Smooth muscle cell (in vitro differentiated cells): ENCODE results near the gene PHF14. TPM values are rescaled to one million over a fixed set of nuclear protein-coding genes. Genes with fewer than 3 reads are reported as not detected.

ENCODE experiments used
- DNase-seq: peaks from one replicate; lab custom pipeline; 2025; ENCODE audit not compliant: unreplicated experiment; lab: John Stamatoyannopoulos, UW
- H2AFZ ChIP-seq: fragments of 200-600 bp; sonication (generic); 2 replicates; pipeline ENCODE4 v1.6.0; 2016; ENCODE audit warnings: antibody characterized with exemption, low read depth, mild to moderate bottlenecking
- H3F3A ChIP-seq: fragments of 200-600 bp; sonication (generic); 2 replicates; pipeline ENCODE4 v1.6.0; 2017; ENCODE audit warnings: antibody characterized with exemption, low read depth
- H3K27ac ChIP-seq: fragments of 200-600 bp; sonication (generic); 2 replicates; pipeline ENCODE4 v1.5.1; 2016; ENCODE audit warnings: low read depth, mild to moderate bottlenecking
- H3K27me3 ChIP-seq: fragments of 200-600 bp; sonication (generic); 2 replicates; pipeline ENCODE4 v1.6.1; 2016; ENCODE audit warnings: low read depth, mild to moderate bottlenecking
- H3K36me3 ChIP-seq: fragments of 200-600 bp; sonication (generic); 2 replicates; pipeline ENCODE4 v1.5.1; 2016; ENCODE audit warnings: low read depth
- H3K4me1 ChIP-seq: fragments of 200-600 bp; sonication (generic); 2 replicates; pipeline ENCODE4 v1.5.1; 2016; ENCODE audit warnings: low read depth
- H3K4me2 ChIP-seq: fragments of 200-600 bp; sonication (generic); 2 replicates; pipeline ENCODE4 v1.6.0; 2016; ENCODE audit warnings: mild to moderate bottlenecking
- H3K4me3 ChIP-seq: fragments of 200-600 bp; sonication (generic); 2 replicates; pipeline ENCODE4 v1.5.1; 2016; ENCODE audit warnings: mild to moderate bottlenecking
- H3K79me2 ChIP-seq: fragments of 200-600 bp; sonication (generic); 2 replicates; pipeline ENCODE4 v1.6.0; 2016; ENCODE audit warnings: low read depth, mild to moderate bottlenecking
- H3K9ac ChIP-seq: fragments of 200-600 bp; sonication (generic); 2 replicates; pipeline ENCODE4 v1.6.0; 2016; ENCODE audit warnings: low read depth
- H3K9me3 ChIP-seq: fragments of 200-600 bp; sonication (generic); replicated peaks from 2 replicates; pipeline ENCODE4 v1.5.1; 2016; ENCODE audit warnings: low read depth
- H4K20me1 ChIP-seq: fragments of 200-600 bp; sonication (generic); 2 replicates; pipeline ENCODE4 v1.6.0; 2016; ENCODE audit warnings: low read depth
- WGBS: methylation state at CpG from one replicate; pipeline ENCODE4 v1.1.7; 2016; ENCODE audit warnings: low lambda C conversion rate; 5-methylcytosine and 5-hydroxymethylcytosine counted together
- polyA plus RNA-seq: library from polyadenylated mRNA; unstranded; fragments of >200 nt; fragmentation: Nextera tagmentation; extraction: Ambion mirVana; gene quantifications from 2 replicates; pipeline ENCODE4 v1.2.1, GENCODE V29; 2016
- total RNA-seq: library from RNA; depleted of rRNA; stranded (reverse); fragments of >200 nt; gene quantifications from 2 replicates; pipeline ENCODE4 v1.2.3, GENCODE V29; 2014
- TF ChIP-seq, protein P1 (sequence below): fragments of 200-600 bp; sonication (generic); IDR thresholded peaks from 2 replicates; pipeline ENCODE4 v1.5.1; 2017; ENCODE audit warnings: borderline replicate concordance, mild to moderate bottlenecking, antibody characterized with exemption; ENCODE audit not compliant: insufficient read depth, poor library complexity, severe bottlenecking

Gene PHF14
- total and polyA plus RNA-seq, 2 experiments from 2014 or later, result 13.2 to 29.2 TPM

DNA sequence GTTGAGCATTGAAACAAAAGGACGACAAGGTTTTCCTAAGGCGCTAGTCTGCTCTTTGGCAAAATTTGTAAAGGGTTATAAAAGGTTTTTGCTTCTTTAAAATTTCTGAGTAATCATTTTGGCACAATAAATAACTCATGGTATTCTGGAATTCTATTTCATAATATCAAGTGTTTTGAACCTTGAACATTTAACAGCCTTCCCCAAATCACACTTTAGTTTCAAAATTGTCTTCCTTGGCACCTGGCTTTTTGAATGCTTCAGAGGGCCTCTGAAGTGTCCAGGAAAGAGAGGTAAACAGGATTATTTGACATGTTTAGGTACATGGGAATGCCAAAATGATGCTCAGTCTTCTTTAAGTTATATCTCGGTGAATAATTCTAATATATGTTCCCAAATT lies 220.8 kb downstream of the PHF14 start:
- 97% methylated on average over 3 of the region's 3 CpGs for WGBS
- Histone ChIP-seq H3K4me2 (no peak overlapping the region), H3K4me1 (peaks cover 34% of the 10 kb centered on the region), H2AFZ (no peak overlapping the region), H3K4me3 (no peak overlapping the region), H4K20me1 (no peaks in the 10 kb centered on the region), H3K9ac (no peak overlapping the region), H3K9me3 (no peaks in the 10 kb centered on the region), H3K27me3 (no peaks in the 10 kb centered on the region), H3F3A (no peaks in the 10 kb centered on the region), H3K27ac (no peak overlapping the region), H3K79me2 (no peaks in the 10 kb centered on the region), H3K36me3 (no peaks in the 10 kb centered on the region)
- TF ChIP-seq, protein P1, sequence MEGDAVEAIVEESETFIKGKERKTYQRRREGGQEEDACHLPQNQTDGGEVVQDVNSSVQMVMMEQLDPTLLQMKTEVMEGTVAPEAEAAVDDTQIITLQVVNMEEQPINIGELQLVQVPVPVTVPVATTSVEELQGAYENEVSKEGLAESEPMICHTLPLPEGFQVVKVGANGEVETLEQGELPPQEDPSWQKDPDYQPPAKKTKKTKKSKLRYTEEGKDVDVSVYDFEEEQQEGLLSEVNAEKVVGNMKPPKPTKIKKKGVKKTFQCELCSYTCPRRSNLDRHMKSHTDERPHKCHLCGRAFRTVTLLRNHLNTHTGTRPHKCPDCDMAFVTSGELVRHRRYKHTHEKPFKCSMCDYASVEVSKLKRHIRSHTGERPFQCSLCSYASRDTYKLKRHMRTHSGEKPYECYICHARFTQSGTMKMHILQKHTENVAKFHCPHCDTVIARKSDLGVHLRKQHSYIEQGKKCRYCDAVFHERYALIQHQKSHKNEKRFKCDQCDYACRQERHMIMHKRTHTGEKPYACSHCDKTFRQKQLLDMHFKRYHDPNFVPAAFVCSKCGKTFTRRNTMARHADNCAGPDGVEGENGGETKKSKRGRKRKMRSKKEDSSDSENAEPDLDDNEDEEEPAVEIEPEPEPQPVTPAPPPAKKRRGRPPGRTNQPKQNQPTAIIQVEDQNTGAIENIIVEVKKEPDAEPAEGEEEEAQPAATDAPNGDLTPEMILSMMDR, result no peak
- DNase-seq, result no peak

DNA sequence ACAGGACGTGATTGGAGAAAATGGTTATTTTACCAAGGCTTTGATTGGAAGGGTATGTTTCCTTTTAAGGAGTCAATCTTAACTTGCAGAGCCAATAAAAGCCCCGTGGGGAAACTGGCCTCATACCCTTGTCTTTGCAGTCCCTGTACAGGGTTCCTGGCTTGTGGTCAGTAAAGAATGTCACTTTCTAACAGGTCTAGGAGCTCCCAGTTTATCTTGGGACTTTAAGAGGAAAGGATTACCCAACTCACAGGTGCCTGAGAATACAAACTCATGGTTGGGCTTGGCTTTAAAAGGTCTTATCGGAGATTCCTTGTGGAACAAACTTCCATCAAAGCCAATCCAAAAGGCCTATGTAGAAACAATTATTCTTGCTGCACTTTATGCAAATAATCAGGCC lies 221.8 kb downstream of the PHF14 start:
- no peak overlapping the region for H3K9ac ChIP-seq
- TF ChIP-seq, protein P1, result no peak
- DNase-seq, result no peak
- H3K4me1 ChIP-seq, result peaks cover 34% of the 10 kb centered on the region
- 71% methylated on average over 3 of the region's 3 CpGs for WGBS
- H4K20me1 ChIP-seq, result no peaks in the 10 kb centered on the region
- no peaks in the 10 kb centered on the region for H3F3A ChIP-seq
- H3K27me3 ChIP-seq, result no peaks in the 10 kb centered on the region
- H3K4me2 ChIP-seq, result no peak overlapping the region
- no peaks in the 10 kb centered on the region for H3K79me2 ChIP-seq
- no peaks in the 10 kb centered on the region for H3K36me3 ChIP-seq
- H3K27ac ChIP-seq, result no peak overlapping the region
- no peak overlapping the region for H3K4me3 ChIP-seq
- no peak overlapping the region for H2AFZ ChIP-seq
- no peaks in the 10 kb centered on the region for H3K9me3 ChIP-seq

DNA sequence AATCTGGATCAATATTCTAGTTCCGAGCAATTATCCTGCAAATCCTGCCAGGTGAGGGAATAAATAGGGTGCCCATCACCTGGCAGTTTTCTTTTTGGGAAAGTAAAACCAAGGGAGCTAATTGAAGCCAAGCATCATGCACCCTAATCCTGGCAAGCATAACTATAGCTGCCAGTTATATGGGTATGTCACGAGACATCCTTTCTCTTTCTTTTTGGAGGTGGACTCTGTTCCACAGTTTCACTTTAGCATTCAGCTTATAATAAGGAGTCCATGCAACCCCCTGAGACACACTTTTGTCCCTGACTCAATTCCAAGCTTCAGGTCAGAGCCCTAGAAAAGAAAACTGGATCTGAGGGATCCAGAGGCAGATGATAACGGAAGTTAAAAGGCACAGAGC lies 222.5 kb downstream of the PHF14 start:
- H3K9me3 ChIP-seq, result no peaks in the 10 kb centered on the region
- H3K79me2 ChIP-seq, result no peaks in the 10 kb centered on the region
- no peak overlapping the region for H3K27ac ChIP-seq
- H3F3A ChIP-seq, result no peaks in the 10 kb centered on the region
- H3K4me1 ChIP-seq, result peaks cover 30% of the 10 kb centered on the region
- 77% methylated on average over 3 of the region's 3 CpGs for WGBS
- H3K27me3 ChIP-seq, result no peaks in the 10 kb centered on the region
- H3K36me3 ChIP-seq, result no peaks in the 10 kb centered on the region
- no peak overlapping the region for H3K4me3 ChIP-seq
- no peak overlapping the region for H3K9ac ChIP-seq
- no peaks in the 10 kb centered on the region for H4K20me1 ChIP-seq
- no peak for DNase-seq
- H2AFZ ChIP-seq, result no peak overlapping the region
- no peak overlapping the region for H3K4me2 ChIP-seq
- TF ChIP-seq, protein P1, result no peak

DNA sequence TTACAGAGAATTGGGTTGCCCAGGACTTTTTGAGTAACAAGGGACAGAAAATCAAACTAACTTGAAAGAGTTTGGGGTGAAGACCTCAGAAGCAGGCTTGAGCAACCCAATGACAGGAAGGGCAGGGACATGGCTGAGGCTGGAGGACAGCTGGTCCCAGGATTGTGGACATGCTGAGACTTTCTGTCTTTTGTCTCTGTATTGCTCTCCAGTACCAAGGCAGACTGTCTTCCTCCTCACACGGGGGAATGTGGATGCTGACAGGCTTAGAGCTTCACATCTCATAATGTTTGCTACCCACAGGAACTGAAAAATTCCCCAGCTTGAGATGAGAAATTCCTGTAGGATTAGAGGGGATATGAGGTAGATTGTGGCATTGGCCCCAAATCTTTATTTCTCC lies 229.6 kb downstream of the PHF14 start:
- DNase-seq, result no peak
- H3K9me3 ChIP-seq, result no peaks in the 10 kb centered on the region

More for the DNA sequence above, 229.6 kb downstream of the PHF14 start:
- Histone ChIP-seq H3K79me2 (no peaks in the 10 kb centered on the region), H3K4me3 (no peak overlapping the region), H4K20me1 (no peaks in the 10 kb centered on the region), H3K4me1 (no peaks in the 10 kb centered on the region), H3F3A (no peaks in the 10 kb centered on the region), H3K4me2 (no peak overlapping the region), H2AFZ (no peak overlapping the region), H3K9ac (no peak overlapping the region), H3K27me3 (no peaks in the 10 kb centered on the region), H3K36me3 (no peaks in the 10 kb centered on the region), H3K27ac (no peak overlapping the region)
- TF ChIP-seq, protein P1, result no peak
- 57% methylated on average over 1 of the region's 1 CpG for WGBS
